Dermis blood vessel endothelial cell (primary cell): Measurements from ENCODE around the gene FUT6. TPM values are rescaled to one million over a fixed set of nuclear protein-coding genes. Genes with fewer than 3 reads are reported as not detected.

Experiments used
- DNase-seq: peaks from one replicate; pipeline ENCODE4 v3.0.0; 2010
- total RNA-seq: library from RNA; depleted of rRNA; stranded (reverse); fragments of >200 nt; gene quantifications from 2 replicates; pipeline ENCODE4 v1.2.3, GENCODE V29; 2014

FUT6 gene
- total RNA-seq, 1 donor from 2014 or later: not detected

DNA sequence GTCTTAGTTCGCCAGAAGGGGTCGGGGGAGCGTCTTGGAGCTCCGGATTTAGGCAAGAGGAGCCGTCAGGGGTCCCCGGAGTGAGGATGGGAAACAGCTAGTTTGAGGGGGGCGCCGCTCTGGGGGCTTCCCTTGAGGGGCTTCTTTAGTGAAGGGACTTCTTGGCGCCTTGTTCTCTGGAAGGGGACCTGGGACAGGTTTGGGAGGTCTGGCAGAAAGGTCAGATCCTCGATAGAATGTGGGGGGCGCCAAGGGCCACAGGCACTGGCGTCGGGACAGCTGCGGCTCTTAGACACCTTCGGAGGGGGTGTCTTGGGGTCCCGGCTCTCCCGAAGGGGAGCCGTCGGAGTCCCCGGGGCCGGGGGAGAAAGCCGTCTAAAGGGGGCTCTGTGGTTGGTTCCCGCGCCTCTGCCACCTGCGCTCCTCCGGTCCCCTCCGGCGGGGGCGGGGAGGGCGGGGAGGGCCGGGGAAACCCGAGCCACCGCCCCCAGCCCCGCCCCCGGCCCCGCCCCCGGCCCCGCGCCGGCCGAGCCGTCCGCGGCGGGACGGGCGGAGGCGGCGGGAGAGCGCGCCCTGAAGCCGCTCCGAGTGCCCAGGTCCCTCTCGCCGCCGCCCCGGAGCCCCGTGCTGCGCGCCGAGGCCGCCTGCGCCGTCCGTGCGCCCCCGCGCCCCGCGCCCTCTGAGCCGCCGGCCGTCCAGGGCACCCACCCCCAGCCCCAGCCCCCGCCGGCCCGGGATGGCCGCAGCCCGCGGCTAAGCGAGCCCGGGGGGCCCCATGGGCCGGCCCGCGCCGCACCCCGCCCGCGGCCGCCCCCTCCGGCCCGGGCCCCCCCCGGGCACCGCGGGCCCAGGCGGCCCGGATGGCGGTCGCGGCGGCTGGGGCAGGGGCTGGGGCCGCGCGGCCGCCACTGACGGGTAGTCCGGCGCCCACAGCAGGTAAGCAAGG is 34.7 kb downstream of the FUT6 start, which contains the start of gene NRTN:
Gene NRTN, plus strand, starts transcription at position 552 of the 946 bp plus-strand sequence. CDS start 19,099 bp downstream, outside the sequence.
- DNase-seq: no peak

- peak; percentile 90 for DNase-seq
Measured at GRCh38 chr19:5803752-5804515, 35.6 kb downstream of the FUT6 start.

GRCh38 chr19:5803441-5803751 is 36.1 kb downstream of the FUT6 start:
- no peak for DNase-seq

DNA sequence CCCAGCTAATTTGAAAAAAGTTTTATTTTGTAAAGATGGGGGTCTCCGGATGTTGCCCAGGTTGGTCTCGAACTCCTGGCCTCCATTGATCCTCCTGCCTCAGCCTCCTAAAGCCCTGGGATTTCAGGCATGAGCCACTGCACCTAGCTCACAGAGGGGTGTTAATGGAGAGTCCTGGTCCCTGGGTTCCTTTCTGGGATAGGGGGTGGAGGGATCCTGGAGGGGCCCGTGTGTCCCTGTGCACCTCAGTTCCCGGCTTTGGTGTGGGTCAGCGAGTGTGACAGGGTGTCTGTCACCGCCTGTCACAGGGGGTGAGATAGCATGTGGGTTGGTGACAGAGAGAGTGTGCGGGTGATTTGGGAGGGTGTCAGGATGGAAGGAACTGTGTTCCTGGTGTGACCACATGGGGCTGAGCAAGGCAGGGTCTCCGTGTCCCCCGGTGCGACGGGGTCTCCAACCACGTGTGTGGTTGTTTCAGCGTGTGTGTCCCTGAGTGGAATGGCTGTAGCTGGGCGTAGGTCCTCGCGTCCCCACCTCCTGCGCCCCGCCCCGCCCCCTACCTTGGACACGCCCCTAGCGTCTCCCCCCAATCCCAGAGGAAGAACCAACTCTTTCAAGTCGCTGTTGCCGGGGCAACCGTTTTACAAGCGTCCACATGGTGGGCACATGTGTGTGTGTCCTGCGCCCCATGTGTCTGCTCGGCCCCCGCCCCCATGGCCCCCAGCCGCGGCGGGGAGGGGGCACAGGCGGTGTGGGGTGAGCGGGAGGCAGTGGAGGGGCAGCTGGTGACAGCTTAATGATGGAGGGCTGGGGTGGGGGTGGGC is 37.5 kb downstream of the FUT6 start:
- DNase-seq: no peak

- no peak for DNase-seq
Measured at GRCh38 chr19:5800361-5801270, 38.9 kb downstream of the FUT6 start.

DNA sequence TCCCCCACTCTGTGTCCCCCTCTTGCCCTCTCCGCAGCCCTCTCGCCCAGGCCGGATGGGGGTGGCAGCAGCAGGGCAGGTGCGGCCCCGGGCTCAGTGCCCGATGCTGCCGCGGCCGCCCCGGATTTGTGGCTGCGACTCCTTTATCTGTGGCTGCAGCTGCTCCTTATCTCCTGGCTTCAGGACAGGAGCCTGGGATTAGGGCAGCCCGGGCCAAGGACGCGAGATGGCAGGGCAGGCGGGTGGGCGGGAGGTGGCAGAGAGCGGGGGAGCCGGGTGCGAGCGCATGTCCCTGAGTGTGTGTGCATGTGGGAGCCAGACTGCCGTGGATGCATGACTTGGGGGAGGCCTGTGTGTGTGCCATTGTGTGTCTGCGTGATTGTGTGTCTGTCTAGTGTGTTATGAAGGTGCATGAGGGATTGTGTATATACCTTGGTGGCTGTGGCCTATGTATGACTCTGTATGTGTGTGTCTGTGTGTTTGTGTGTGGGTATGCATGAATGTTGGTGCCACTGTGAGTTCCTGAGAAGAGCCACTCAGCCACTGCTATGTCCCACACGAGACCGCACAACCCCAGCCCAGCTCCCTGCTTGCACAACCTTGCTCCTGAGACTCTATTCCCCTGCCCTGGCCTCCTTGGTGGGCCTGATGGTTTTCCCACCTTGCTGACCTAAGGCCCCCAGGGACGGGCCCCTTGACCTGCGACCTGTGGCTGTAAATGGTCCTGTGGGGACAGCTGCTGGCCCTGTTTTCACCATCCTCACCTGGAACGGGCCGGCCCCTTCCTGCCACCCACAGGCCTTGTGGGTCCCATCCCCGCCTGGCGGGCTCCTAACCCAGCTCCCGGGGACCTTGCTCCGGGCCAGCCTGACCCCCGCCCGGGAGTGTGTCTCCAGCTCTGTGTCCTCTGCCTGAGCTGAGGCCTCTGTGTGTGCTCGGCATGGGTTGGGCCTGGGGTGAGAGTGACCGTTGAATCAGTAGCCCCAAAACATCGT is 40.0 kb downstream of the FUT6 start:
- DNase-seq: no peak

DNA sequence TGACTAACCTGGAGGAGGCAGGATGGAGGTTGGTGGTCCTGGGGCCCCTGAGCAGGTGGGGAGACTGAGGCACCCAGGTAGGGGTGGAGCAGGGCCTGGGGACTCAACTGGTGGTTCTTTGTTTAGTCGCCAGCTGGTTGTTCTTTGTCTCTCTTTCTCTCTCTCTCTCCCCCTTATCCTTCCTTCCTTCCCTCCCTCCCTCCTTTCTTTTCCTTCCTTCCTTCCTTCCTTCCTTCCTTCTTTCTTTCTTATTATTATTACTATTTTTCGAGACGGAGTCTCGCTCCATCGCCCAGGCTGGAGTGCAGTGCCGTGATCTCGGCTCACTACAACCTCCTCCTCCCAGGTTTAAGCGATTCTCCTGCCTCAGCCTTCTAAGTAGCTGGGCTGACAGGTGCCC is 41.3 kb downstream of the FUT6 start:
- no peak for DNase-seq

- no peak for DNase-seq
Measured at GRCh38 chr19:5795382-5795919, 44.1 kb downstream of the FUT6 start.

- DNase-seq: no peak
Measured at GRCh38 chr19:5793188-5793587, 46.3 kb downstream of the FUT6 start.

DNA sequence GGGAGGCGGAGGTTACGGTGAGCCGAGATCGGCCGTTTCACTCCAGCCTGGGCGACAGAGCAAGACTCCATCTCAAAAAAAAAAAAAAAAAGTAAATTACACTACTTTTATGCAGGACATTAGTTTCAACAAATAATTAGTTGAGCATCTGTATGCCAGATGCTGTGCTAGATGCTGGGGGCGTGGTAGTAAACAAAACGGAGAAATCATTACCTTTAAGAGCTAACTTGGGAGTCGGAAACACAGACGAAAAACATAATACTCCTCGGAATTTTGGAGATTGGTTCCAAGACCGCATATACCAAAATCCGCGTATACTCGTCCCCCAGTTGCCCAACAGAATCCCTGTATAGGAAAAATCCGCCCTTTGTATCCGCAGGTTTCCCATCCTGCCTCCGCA is 47.3 kb downstream of the FUT6 start:
- no peak for DNase-seq

- DNase-seq: peak; percentile 99
Measured at GRCh38 chr19:5790559-5791520, 48.7 kb downstream of the FUT6 start, which contains the start of gene DUS3L. DUS3L (minus strand) TSS chr19:5791163; CDS start chr19:5791141, 22 bp downstream.

GRCh38 chr19:5789886-5790558 is 49.5 kb downstream of the FUT6 start:
- DNase-seq: no peak

GRCh38 chr19:5789351-5789761 is 50.1 kb downstream of the FUT6 start:
- no peak for DNase-seq

GRCh38 chr19:5788422-5788821 is 51.1 kb downstream of the FUT6 start:
- no peak for DNase-seq

- DNase-seq: no peak
Measured at GRCh38 chr19:5787409-5788182, 51.9 kb downstream of the FUT6 start.

DNA sequence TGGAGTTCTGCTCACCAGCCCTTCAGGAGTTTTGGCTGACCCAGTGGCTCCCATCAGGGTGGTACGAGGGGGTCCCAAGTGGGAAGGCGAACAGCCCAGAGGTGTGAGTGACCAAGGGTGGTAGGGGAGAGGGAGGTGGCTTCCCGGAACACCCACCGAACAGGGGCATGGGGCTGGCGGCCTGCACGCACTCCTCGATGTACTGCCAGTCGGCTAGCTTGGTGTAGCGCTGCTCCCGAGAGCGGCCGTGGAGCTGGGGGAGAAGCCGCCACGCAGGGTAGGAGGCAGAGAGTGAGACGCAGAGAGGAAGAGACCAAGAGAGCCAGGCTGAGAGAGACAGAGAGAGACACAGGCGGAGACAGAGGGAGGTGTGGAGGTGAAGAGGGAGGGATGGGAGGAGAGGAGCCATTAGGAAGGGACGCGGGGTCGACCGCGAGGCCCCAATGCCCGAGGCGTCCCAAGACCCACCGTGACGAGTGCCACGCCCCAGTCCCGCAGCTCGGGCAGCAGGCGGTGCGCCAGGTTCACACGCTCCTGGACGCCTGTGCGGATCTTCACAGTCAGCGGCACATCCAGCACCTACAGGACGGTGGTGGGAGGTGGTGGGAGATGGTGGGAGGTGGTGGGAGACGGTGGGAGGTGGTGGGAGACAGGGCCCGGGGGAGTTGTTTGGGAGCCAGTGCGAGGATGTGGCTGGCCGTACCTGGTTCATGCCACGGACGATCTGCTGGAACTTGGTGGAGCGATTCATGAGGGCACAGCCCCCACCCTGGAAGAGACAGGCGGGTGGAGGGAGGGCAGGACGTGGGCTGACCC is 52.7 kb downstream of the FUT6 start:
- no peak for DNase-seq
